ENCODE measurements around the gene KRT77.

- TF ChIP-seq POLR2AphosphoS5 (IDR thresholded peaks at IDR 0.05; ENCODE audit: low read depth, low read length) (no peak), POLR2A (IDR thresholded peaks at IDR 0.05; ENCODE audit: low read depth, low read length) (no peak), TAF1 (IDR thresholded peaks at IDR 0.05; ENCODE audit: borderline replicate concordance, low read depth, low read length) (no peak)
Measured at GRCh38 chr12:52670506-52670905, 32.8 kb downstream of the KRT77 start.

Data from GM12892 (cell line).